Hematopoietic multipotent progenitor cell treated with erythropoietin and hydrocortisone succinate and interleukin-3 and kit ligand, for 15 days (in vitro differentiated cells): ENCODE measurements around the gene TPCN1.

Experiments used
- DNase-seq: peaks from one replicate; pipeline ENCODE4 v3.0.0-alpha.2; 2015; ENCODE audit warnings: low spot score

Gene TPCN1

GRCh38 chr12:113310489-113310888 is 89.2 kb downstream of the TPCN1 start:
- no peak for DNase-seq

GRCh38 chr12:113314121-113314529 is 92.9 kb downstream of the TPCN1 start:
- DNase-seq, result no peak

- no peak for DNase-seq
These were observed 94.1 kb downstream of the TPCN1 start for GRCh38 chr12:113315358-113315757.

- DNase-seq, result no peak
These were observed 94.9 kb downstream of the TPCN1 start for GRCh38 chr12:113316155-113316554.

GRCh38 chr12:113317122-113317521 is 95.9 kb downstream of the TPCN1 start:
- no peak for DNase-seq

GRCh38 chr12:113318046-113318656 is 96.9 kb downstream of the TPCN1 start:
- DNase-seq, result no peak

- DNase-seq, result no peak
These were observed 97.8 kb downstream of the TPCN1 start for GRCh38 chr12:113318900-113319628.

- DNase-seq, result no peak
These were observed 99.1 kb downstream of the TPCN1 start for GRCh38 chr12:113320401-113320800.

GRCh38 chr12:113322343-113322742 is 101.1 kb downstream of the TPCN1 start:
- DNase-seq, result no peak

- no peak for DNase-seq
These were observed 104.7 kb downstream of the TPCN1 start for GRCh38 chr12:113325916-113326315.

- no peak for DNase-seq
These were observed 105.6 kb downstream of the TPCN1 start for GRCh38 chr12:113326775-113327395.

GRCh38 chr12:113328368-113328889 is 107.2 kb downstream of the TPCN1 start:
- DNase-seq, result no peak

GRCh38 chr12:113329022-113329790 is 107.9 kb downstream of the TPCN1 start:
- DNase-seq, result no peak

- no peak for DNase-seq
These were observed 108.6 kb downstream of the TPCN1 start for GRCh38 chr12:113329791-113330417.

- DNase-seq, result no peak
These were observed 109.2 kb downstream of the TPCN1 start for GRCh38 chr12:113330505-113330904.

- DNase-seq, result no peak
These were observed 111.6 kb downstream of the TPCN1 start for GRCh38 chr12:113332688-113333417.

GRCh38 chr12:113333418-113333750 is 112.1 kb downstream of the TPCN1 start:
- DNase-seq, result no peak

GRCh38 chr12:113333877-113334785 is 112.9 kb downstream of the TPCN1 start:
- DNase-seq, result peak; percentile 17

GRCh38 chr12:113334786-113335539 is 113.7 kb downstream of the TPCN1 start, which contains the start of gene SLC8B1:
Gene SLC8B1 (minus strand): TSS chr12:113335109. CDS start chr12:113332878, 2,231 bp downstream.
- DNase-seq, result peak; percentile 81
